GM13977 (cell line): Measurements from ENCODE around the gene TEKT5.
"Not testable (repeated sequence)": the region's sequence is repeated elsewhere in the genome, so short reads cannot be mapped to it uniquely, and the experiment has no call there.

Experiments
- DNase-seq: peaks from one replicate; pipeline ENCODE4 v3.0.0; 2012; ENCODE audit warnings: low spot score
- in situ Hi-C: fragments of 300-500 bp; cut with MboI; formaldehyde crosslinking; loops from one replicate; pipeline ENCODE4 v1.12.0; 2022; ENCODE audit warnings: low sequenced_read_pairs, low pct_unique_long_range_greater_than_20kb, mixed read lengths, inconsistent platforms; ENCODE audit not compliant: unreplicated experiment
- TF ChIP-seq, protein P1 (sequence below): IDR thresholded peaks from 2 replicates; pipeline ENCODE4 v1.5.1; 2012; ENCODE audit warnings: mild to moderate bottlenecking, control low read depth; ENCODE audit not compliant: insufficient read depth; ENCODE audit errors: extremely low read depth, missing control alignments

Gene TEKT5

DNA sequence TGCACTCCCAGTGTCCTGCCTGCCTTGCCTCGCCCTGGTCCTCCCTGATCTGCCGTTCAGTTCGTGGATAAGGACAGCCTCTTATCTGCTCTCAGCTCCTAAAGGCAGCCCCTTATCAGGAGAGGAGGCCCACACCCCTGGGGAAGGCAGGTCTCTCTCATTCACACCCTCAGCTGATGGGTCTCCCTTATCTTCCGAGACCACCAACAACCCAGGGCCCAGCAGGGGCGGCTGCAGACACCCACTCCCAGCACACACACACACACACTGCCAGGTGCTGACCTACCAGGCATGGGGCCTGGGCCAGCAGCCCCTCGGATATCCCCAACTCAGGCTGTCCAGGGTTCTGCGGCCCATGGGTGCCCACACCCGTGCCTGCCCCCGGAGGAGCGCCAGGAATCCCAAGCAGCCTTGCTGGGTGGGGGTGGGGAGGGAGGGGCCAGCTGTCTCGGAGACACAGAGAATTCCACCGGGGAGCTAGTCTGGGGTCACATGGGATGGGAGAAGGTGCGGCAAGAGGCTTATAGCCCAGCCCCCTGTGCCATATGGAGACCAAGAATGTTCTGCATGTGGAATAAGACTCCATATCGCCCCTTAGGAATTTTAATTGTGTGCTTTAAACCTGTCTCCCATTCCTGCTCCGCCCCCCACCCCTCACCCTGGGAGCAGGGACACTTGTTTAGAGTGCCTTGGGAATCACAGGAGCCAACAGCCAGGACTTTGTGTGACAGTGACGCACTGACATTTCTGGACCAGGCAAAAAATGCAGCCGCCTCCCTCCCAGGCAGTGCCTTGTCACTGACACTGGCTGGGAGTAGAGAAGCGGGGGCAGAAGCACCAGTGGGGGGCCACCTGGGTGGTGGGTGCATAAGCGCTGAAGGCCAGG, 72.5 kb downstream of the TEKT5 start:
- TF ChIP-seq, protein P1, sequence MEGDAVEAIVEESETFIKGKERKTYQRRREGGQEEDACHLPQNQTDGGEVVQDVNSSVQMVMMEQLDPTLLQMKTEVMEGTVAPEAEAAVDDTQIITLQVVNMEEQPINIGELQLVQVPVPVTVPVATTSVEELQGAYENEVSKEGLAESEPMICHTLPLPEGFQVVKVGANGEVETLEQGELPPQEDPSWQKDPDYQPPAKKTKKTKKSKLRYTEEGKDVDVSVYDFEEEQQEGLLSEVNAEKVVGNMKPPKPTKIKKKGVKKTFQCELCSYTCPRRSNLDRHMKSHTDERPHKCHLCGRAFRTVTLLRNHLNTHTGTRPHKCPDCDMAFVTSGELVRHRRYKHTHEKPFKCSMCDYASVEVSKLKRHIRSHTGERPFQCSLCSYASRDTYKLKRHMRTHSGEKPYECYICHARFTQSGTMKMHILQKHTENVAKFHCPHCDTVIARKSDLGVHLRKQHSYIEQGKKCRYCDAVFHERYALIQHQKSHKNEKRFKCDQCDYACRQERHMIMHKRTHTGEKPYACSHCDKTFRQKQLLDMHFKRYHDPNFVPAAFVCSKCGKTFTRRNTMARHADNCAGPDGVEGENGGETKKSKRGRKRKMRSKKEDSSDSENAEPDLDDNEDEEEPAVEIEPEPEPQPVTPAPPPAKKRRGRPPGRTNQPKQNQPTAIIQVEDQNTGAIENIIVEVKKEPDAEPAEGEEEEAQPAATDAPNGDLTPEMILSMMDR: no peak
- in situ Hi-C loops: no loop called here
- no peak for DNase-seq

DNA sequence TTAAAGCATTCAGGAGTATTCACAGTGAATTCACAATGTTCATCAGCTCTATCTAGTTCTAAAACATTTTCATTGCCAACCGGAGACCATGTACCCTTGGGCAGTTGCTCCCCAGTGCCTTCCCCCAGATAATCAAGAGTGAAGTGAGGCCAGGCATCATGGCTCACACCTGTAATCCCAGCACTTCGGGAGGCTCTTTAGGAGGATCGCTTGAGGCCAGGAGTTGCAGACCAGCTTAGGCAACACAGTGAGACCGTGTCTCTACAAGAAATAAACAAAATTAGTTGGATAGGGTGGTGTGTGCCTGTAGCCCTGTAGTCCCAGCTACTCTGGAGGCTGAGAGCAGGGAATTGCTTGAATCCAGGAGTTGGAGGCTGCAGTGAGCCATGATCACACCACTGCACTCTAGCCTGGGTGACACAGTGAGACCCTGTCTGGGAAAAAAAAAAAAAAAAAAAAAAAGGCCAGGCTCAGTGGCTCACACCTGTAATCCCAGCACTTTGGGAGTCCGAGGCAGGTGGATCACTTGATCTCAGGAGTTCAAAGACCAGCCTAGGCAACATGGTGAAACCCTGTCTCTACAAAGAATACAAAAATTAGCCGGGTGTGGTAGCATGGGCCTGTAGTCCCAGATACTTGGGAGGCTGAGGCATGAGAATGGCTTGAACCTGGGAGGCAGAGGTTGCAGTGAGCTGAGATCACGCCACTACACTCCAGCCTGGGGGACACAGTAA, 73.3 kb downstream of the TEKT5 start:
- in situ Hi-C loops: not testable (repeated sequence)

DNA sequence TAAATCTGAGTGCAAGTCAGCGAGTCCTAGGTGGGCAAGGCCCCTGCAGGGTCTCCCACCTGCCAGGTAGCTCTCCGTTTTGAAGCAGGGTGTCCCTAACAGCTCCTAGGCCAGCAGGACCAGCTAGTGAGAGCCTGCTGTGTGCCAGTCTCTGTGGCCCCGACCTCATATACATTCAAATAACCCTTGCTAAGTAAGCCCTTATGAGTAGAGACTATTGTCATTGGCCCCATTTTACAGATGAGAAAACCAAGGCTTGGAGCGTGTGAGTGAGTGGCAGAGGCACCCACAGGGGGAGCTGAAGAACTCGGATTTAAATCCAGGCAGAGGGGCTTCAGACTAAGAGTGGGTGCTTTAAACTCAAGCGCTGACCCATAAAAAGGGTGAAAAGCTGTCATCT, 74.6 kb downstream of the TEKT5 start:
- TF ChIP-seq, protein P1: no peak
- no peak for DNase-seq
- in situ Hi-C loops: no loop called here

More for the DNA sequence above, 73.3 kb downstream of the TEKT5 start:
- DNase-seq: not testable (repeated sequence)

DNA sequence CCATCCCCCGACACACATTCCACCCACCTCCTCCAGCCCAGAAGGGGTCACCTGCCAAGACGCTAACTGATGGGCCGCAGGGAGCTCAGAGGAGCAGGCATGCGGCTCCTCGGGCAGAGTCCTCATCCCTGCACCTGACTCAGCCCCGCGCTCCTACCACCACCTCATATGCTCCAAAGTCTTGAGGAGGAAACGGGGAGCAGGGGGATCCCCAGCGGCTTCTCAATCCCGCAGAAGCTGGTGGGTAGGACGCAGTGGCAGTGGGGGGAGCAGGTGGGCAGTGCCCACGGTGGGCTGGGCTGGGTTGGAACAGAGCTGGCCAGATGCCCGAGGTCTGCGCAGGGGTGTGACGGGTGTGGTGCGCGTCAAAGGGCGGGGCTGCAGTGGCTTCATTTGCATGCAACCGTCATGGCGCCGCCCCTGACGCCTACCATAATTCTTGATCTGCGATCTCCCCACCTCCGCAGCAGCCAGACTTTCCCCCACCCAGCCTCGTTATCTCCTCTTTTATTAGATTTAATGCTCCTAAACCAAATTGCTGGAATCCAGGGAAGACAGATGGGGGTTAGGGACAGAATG, 75.4 kb downstream of the TEKT5 start:
- in situ Hi-C loops: no loop called here
- DNase-seq: peak; percentile 60
- TF ChIP-seq, protein P1: no peak

DNA sequence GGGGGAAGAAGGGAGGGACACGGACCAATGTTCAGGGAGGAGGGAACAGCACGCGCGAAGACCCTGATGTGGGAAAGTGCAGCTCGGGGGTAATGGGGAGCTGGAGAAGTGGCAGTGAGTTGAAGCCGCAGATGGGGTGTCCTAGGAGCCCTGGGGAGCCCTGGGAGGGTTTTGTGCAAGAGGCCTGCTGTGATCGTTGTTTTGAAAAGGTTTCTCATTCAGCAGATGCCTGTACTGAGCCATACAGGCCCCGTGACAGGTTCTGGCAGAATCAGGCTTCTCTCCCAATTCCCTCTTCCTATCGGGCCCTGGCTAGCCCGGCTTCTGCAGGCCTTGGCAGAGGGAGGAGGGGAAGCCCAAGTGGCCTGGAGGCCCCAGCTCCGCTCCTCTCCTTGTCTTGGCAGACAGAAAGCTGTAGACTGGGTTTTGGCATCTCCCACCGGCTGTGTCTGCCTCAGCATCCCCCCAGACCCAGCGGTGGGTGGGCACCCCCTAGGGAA, 76.0 kb downstream of the TEKT5 start:
- DNase-seq: no peak
- TF ChIP-seq, protein P1: no peak
- in situ Hi-C loops: no loop called here

DNA sequence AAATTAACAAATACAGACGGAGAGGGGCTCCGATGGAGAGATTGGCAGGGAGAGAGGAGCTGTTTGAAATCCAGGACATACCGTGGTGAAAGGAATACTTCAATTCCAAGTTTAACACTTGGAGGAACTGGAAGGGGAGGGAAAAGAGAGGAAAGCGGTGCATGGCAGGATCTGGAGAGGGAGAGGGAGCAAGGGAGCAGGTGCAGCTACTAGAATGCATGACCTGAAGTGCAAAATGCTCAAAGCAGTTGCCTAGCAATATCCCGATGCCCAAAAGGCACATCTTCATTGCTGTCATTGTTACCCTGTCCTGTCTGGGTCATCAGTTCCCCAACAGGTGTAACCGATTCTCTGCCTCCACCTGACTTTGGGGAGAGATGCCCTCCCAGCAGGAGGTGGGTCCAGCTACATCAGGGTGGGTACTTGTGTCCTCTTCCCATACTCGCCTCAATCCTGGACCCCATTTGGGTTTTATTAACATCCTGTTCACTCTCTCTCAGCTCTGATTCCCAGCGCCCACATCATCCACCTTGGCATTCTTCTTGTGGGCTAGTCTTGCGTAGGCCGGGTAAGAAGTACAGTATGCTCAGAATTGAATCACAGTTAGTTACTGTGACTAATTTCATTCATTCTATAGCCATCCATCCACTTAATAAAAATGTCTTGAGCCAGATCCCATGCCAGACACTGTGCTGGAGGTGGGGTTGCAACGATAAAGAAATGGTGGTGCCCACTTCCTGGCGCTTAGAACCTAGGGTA, 76.9 kb downstream of the TEKT5 start:
- TF ChIP-seq, protein P1: no peak
- no peak for DNase-seq
- in situ Hi-C loops: no loop called here
